ENCODE data around the gene FOXR1.

Gene FOXR1

DNA sequence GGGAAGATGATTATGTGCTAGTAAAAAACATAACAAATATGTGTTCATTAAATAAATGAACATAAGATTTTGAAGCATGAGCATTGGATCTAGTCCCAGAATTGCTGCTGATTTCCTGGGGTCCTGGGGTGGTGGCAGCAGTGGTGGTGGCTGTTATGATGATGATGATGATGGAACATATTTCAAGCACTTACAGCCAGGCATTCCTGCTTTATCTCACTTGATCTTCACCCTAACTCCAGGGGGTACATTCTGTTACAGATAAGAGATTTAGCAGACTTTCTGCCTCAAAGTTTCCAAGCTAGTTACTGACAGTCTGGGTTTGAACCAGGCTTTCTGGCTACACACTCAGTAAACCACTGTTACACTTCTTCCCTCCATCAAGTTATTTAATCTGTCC, 52.2 kb downstream of the FOXR1 start:
- H3K79me2 ChIP-seq (ENCODE audit: control insufficient read depth, low read length): peaks cover 46% of the 10 kb centered on the region
- H3K9me3 ChIP-seq (ENCODE audit: control insufficient read depth, insufficient read depth, low read length): no peaks in the 10 kb centered on the region
- peaks cover 80% of the 10 kb centered on the region for H3K36me3 ChIP-seq (ENCODE audit: control insufficient read depth, low read length)
- peaks cover 3% of the 10 kb centered on the region; the same call in 1 of the 2 replicates for H3K27me3 ChIP-seq (ENCODE audit: control insufficient read depth, low read length)
- H3K4me3 ChIP-seq (ENCODE audit: low read length): no peak overlapping the region
- peaks cover 27% of the 10 kb centered on the region for H3K4me1 ChIP-seq (ENCODE audit: control insufficient read depth, low read length)
- no peaks in the 10 kb centered on the region for H4K20me1 ChIP-seq (ENCODE audit: control insufficient read depth, insufficient read depth, low read depth, low read length)
- no peak overlapping the region for H3K27ac ChIP-seq (ENCODE audit: low read depth, low read length)
- no peak overlapping the region for H3K4me2 ChIP-seq (ENCODE audit: low read length)
- TF ChIP-seq, protein P1, sequence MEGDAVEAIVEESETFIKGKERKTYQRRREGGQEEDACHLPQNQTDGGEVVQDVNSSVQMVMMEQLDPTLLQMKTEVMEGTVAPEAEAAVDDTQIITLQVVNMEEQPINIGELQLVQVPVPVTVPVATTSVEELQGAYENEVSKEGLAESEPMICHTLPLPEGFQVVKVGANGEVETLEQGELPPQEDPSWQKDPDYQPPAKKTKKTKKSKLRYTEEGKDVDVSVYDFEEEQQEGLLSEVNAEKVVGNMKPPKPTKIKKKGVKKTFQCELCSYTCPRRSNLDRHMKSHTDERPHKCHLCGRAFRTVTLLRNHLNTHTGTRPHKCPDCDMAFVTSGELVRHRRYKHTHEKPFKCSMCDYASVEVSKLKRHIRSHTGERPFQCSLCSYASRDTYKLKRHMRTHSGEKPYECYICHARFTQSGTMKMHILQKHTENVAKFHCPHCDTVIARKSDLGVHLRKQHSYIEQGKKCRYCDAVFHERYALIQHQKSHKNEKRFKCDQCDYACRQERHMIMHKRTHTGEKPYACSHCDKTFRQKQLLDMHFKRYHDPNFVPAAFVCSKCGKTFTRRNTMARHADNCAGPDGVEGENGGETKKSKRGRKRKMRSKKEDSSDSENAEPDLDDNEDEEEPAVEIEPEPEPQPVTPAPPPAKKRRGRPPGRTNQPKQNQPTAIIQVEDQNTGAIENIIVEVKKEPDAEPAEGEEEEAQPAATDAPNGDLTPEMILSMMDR (IDR thresholded peaks at IDR 0.05; ENCODE audit: low read depth, low read length, poor library complexity, severe bottlenecking): no peak
- TF ChIP-seq EZH2phosphoT487 (IDR thresholded peaks at IDR 0.05; ENCODE audit: borderline replicate concordance, low read length): no peak
- peaks cover 9% of the 10 kb centered on the region for H3F3A ChIP-seq (ENCODE audit: control insufficient read depth, insufficient read depth)
- H3K9me2 ChIP-seq (replicated peaks; ENCODE audit: control insufficient read depth, low read length): no peaks in the 10 kb centered on the region

DNA sequence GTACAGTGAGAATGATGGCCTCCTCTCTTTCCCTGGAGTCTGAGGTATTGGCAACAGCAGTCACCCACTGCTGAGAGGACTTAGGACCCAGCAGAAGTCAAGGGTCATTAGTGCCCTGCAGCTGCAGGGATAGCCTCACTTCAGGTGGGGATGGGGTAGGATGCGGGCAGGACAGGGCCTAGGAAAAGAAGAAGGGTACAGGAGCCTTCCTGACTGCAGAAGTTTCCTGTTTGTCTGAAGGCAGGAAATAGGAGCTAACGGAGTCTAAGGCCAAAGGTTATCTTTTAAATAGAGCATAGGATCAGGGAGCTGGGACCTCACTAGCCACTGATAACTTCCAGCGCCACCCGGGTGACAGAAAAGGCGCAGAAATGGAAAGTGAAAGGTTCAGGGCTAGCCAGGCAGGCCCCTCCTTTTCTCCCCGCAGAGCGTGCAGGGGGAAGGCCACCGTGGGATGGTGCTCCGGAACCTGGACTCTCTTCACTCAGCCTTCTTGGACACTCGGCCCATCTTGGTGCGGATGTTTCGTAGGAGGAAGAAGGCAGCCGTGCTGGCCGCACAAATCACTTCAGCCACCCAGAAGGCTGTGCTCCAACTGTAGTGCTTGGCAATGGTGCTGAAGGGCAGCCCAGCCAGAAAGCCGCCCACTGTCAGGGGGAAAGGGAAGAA, 53.0 kb downstream of the FOXR1 start:
- no peaks in the 10 kb centered on the region for H3K9me2 ChIP-seq (replicated peaks; ENCODE audit: control insufficient read depth, low read length)
- H3F3A ChIP-seq (ENCODE audit: control insufficient read depth, insufficient read depth): peaks cover 9% of the 10 kb centered on the region
- H3K79me2 ChIP-seq (ENCODE audit: control insufficient read depth, low read length): peaks cover 46% of the 10 kb centered on the region
- no peaks in the 10 kb centered on the region for H4K20me1 ChIP-seq (ENCODE audit: control insufficient read depth, insufficient read depth, low read depth, low read length)
- peaks cover 81% of the 10 kb centered on the region for H3K36me3 ChIP-seq (ENCODE audit: control insufficient read depth, low read length)
- H3K4me1 ChIP-seq (ENCODE audit: control insufficient read depth, low read length): peaks cover 31% of the 10 kb centered on the region
- no peak overlapping the region for H3K4me3 ChIP-seq (ENCODE audit: low read length)
- H3K27ac ChIP-seq (ENCODE audit: low read depth, low read length): no peak overlapping the region
- no peaks in the 10 kb centered on the region for H3K27me3 ChIP-seq (ENCODE audit: control insufficient read depth, low read length)
- TF ChIP-seq, protein P1 (IDR thresholded peaks at IDR 0.05; ENCODE audit: low read depth, low read length, poor library complexity, severe bottlenecking): no peak
- TF ChIP-seq EZH2phosphoT487 (IDR thresholded peaks at IDR 0.05; ENCODE audit: borderline replicate concordance, low read length): no peak
- no peak overlapping the region for H3K4me2 ChIP-seq (ENCODE audit: low read length)
- no peaks in the 10 kb centered on the region for H3K9me3 ChIP-seq (ENCODE audit: control insufficient read depth, insufficient read depth, low read length)

DNA sequence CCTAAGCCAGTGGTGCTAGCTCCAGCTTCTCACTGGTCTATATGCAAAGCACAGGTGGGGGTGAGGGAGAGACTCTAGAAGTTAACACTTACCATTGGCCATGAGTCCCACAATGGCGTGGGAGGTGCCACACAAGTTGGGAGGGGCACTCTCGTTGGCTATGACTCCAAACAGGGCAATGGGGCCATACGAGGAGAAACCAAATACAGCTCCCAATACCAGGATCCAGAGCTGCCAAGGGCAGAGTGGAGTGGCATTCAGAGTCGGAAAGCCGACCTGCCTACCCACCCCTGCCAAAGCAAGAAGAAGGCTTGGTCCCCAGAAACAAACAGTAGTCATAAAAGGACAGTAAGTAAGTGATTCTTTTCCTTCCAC, 53.5 kb downstream of the FOXR1 start:
- no peak overlapping the region for H3K4me3 ChIP-seq (ENCODE audit: low read length)
- H3K27ac ChIP-seq (ENCODE audit: low read depth, low read length): no peak overlapping the region
- no peaks in the 10 kb centered on the region for H3K9me2 ChIP-seq (replicated peaks; ENCODE audit: control insufficient read depth, low read length)
- H3F3A ChIP-seq (ENCODE audit: control insufficient read depth, insufficient read depth): peaks cover 9% of the 10 kb centered on the region
- no peaks in the 10 kb centered on the region for H3K27me3 ChIP-seq (ENCODE audit: control insufficient read depth, low read length)
- H4K20me1 ChIP-seq (ENCODE audit: control insufficient read depth, insufficient read depth, low read depth, low read length): no peaks in the 10 kb centered on the region
- peaks cover 84% of the 10 kb centered on the region for H3K36me3 ChIP-seq (ENCODE audit: control insufficient read depth, low read length)
- H3K9me3 ChIP-seq (ENCODE audit: control insufficient read depth, insufficient read depth, low read length): no peaks in the 10 kb centered on the region
- peaks cover 46% of the 10 kb centered on the region for H3K79me2 ChIP-seq (ENCODE audit: control insufficient read depth, low read length)
- TF ChIP-seq, protein P1 (IDR thresholded peaks at IDR 0.05; ENCODE audit: low read depth, low read length, poor library complexity, severe bottlenecking): no peak
- TF ChIP-seq EZH2phosphoT487 (IDR thresholded peaks at IDR 0.05; ENCODE audit: borderline replicate concordance, low read length): no peak
- peaks cover 30% of the 10 kb centered on the region for H3K4me1 ChIP-seq (ENCODE audit: control insufficient read depth, low read length)
- no peak overlapping the region for H3K4me2 ChIP-seq (ENCODE audit: low read length)
